Fibroblast of lung (primary cell): ENCODE measurements around the gene GPR156. TPM values are rescaled to one million over a fixed set of nuclear protein-coding genes. Genes with fewer than 3 reads are reported as not detected.
"Not testable (repeated sequence)": the region's sequence is repeated elsewhere in the genome, so short reads cannot be mapped to it uniquely, and the experiment has no call there.

Experiments used
- DNase-seq, 2 donors: peaks; one replicate each; pipeline versions ENCODE4 v3.0.0 to v3.0.0-alpha.2; 2010; ENCODE audit warnings: low read depth in 2 of 2
- H2AFZ ChIP-seq: 2 replicates; pipeline ENCODE4 v1.5.1; 2012; ENCODE audit warnings: low read length, control low read depth, inconsistent platforms
- H3K27ac ChIP-seq: 2 replicates; pipeline ENCODE4 v1.5.1; 2011; ENCODE audit warnings: low read length, control low read depth; ENCODE audit not compliant: insufficient read depth
- H3K27me3 ChIP-seq: 2 replicates; pipeline ENCODE4 v1.5.1; 2011; ENCODE audit warnings: mild to moderate bottlenecking, low read length; ENCODE audit not compliant: control insufficient read depth, insufficient read depth
- H3K36me3 ChIP-seq: 2 replicates; pipeline ENCODE4 v1.5.1; 2011; ENCODE audit warnings: low read length; ENCODE audit not compliant: control insufficient read depth, insufficient read depth
- H3K4me1 ChIP-seq: 2 replicates; pipeline ENCODE4 v1.5.1; 2011; ENCODE audit warnings: low read length; ENCODE audit not compliant: control insufficient read depth, insufficient read depth; ENCODE audit errors: extremely low read depth
- H3K4me2 ChIP-seq: 2 replicates; pipeline ENCODE4 v1.5.1; 2011; ENCODE audit warnings: low read length, control low read depth; ENCODE audit not compliant: insufficient read depth; ENCODE audit errors: extremely low read depth
- H3K4me3 ChIP-seq, 4 experiments: fragments of 200-600 bp in 1 of 4; sonication (generic) in 1 of 4; replicated peaks in 1 of 4; 2 replicates each; pipeline ENCODE4 v1.5.1; 2011 to 2016; ENCODE audit warnings: low read length in 4 of 4, low read depth in 3 of 4, mild to moderate bottlenecking in 3 of 4, control low read depth in 2 of 4, inconsistent platforms in 1 of 4, mixed read lengths in 1 of 4; ENCODE audit not compliant: insufficient read depth in 1 of 4; ENCODE audit errors: control extremely low read depth in 1 of 4
- H3K79me2 ChIP-seq: 2 replicates; pipeline ENCODE4 v1.5.1; 2012; ENCODE audit warnings: mild to moderate bottlenecking, low read length, inconsistent platforms; ENCODE audit not compliant: control insufficient read depth, insufficient read depth
- H3K9ac ChIP-seq: 2 replicates; pipeline ENCODE4 v1.5.1; 2011; ENCODE audit warnings: mild to moderate bottlenecking, low read length, control low read depth; ENCODE audit not compliant: insufficient read depth
- H3K9me3 ChIP-seq: 2 replicates; pipeline ENCODE4 v1.5.1; 2012; ENCODE audit warnings: low read depth, low read length; ENCODE audit not compliant: control insufficient read depth, insufficient read depth
- H4K20me1 ChIP-seq: 2 replicates; pipeline ENCODE4 v1.5.1; 2011; ENCODE audit warnings: low read length; ENCODE audit not compliant: control insufficient read depth, insufficient read depth; ENCODE audit errors: extremely low read depth
- EZH2 ChIP-seq: IDR thresholded peaks from 2 replicates; pipeline ENCODE4 v1.5.1; 2012; ENCODE audit warnings: low read length, control low read depth, mild to moderate bottlenecking; ENCODE audit errors: missing control alignments
- polyA plus RNA-seq, 2 donors: library from polyadenylated mRNA; depleted of rRNA in 1 of 2; stranded (reverse) in 1 of 2; unstranded in 1 of 2; fragments of >200 nt; gene quantifications; 2 replicates each; pipeline ENCODE4 v1.2.1, GENCODE V29; 2011 to 2012; ENCODE audit warnings: missing spikeins in 1 of 2
- total RNA-seq: library from RNA; depleted of rRNA; stranded (reverse); fragments of >200 nt; gene quantifications from 2 replicates; pipeline ENCODE4 v1.2.1, GENCODE V29; 2014
- TF ChIP-seq, protein P1 (sequence below), 2 donors: IDR thresholded peaks in 1 of 2; conservative IDR thresholded peaks in 1 of 2; 1 replicate in 1 of 2; 2 replicates in 1 of 2; pipeline ENCODE4 v1.5.1; 2011 to 2012; ENCODE audit warnings: low read length in 2 of 2, control low read depth in 1 of 2, inconsistent platforms in 1 of 2, low read depth in 1 of 2, mild to moderate bottlenecking in 1 of 2

The GPR156 gene
- total and polyA plus RNA-seq, 2 donors (not counting 1 experiment from before 2014, with no cell fraction given): 0.33 to 0.42 TPM

DNA sequence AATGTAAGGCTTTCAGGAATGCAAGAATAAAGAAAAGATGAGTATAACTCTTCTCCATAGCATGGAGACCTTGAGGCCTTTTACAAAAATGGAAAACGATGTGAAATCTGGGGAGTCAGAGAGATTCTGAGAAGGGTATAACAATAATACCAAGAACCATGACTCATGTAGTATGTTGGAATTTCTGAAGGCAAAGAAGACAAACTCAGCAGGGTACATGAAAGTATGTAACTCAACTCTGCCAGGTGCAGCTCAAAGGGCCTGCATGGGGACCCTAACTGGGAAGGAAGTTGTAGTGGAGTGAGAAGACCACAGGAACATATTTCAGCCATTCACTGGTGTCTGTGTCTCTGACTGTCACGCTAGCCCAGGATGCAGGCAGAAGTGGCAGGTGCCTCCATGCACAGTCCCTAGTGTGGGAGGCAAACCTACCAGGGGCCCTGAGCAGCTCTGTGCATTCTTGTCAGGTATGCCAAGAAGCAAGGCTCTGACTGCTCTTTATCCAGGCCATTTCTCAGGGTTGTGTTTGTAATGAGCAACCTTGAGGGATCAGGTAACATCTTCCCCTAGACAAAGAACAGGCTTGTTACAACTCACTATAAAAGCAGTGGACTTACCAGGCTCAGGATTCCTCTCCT lies 57.2 kb downstream of the GPR156 start:
- Histone ChIP-seq H3K4me2 (no peak overlapping the region), H3K27ac (no peak overlapping the region), H3K9me3 (no peaks in the 10 kb centered on the region), H2AFZ (no peak overlapping the region), H4K20me1 (no peaks in the 10 kb centered on the region), H3K4me3 (no peak overlapping the region), H3K9ac (no peak overlapping the region), H3K27me3 (no peaks in the 10 kb centered on the region), H3K79me2 (no peaks in the 10 kb centered on the region), H3K4me1 (no peaks in the 10 kb centered on the region), H3K36me3 (no peaks in the 10 kb centered on the region)
- TF ChIP-seq EZH2: no peak
- TF ChIP-seq, protein P1, sequence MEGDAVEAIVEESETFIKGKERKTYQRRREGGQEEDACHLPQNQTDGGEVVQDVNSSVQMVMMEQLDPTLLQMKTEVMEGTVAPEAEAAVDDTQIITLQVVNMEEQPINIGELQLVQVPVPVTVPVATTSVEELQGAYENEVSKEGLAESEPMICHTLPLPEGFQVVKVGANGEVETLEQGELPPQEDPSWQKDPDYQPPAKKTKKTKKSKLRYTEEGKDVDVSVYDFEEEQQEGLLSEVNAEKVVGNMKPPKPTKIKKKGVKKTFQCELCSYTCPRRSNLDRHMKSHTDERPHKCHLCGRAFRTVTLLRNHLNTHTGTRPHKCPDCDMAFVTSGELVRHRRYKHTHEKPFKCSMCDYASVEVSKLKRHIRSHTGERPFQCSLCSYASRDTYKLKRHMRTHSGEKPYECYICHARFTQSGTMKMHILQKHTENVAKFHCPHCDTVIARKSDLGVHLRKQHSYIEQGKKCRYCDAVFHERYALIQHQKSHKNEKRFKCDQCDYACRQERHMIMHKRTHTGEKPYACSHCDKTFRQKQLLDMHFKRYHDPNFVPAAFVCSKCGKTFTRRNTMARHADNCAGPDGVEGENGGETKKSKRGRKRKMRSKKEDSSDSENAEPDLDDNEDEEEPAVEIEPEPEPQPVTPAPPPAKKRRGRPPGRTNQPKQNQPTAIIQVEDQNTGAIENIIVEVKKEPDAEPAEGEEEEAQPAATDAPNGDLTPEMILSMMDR (conservative IDR thresholded peaks at IDR 0.05 in 1 of 2, IDR thresholded peaks at IDR 0.05 in 1 of 2; ENCODE audit: low read depth in 1 of 2, low read length in 2 of 2): no peak
- DNase-seq: no peak

DNA sequence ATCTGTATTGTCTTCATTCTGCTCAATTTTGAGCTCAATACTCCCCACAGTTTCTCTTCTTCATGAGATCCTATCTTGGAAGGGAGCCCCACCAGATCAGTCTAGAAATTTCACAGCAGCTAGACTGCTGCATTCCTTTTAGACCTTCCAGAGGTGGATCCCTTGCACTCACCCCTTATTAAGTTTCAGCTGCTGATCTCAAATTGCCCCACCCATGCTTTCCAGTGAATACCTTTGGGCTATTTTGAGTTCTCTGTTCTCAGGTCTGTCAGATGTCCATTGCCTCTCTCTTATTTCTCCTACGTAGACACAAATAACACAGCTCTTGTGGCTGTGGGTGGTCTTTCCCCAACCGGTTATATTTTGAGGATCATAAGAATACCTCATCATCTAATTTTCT lies 60.8 kb downstream of the GPR156 start:
- DNase-seq: no peak

DNA sequence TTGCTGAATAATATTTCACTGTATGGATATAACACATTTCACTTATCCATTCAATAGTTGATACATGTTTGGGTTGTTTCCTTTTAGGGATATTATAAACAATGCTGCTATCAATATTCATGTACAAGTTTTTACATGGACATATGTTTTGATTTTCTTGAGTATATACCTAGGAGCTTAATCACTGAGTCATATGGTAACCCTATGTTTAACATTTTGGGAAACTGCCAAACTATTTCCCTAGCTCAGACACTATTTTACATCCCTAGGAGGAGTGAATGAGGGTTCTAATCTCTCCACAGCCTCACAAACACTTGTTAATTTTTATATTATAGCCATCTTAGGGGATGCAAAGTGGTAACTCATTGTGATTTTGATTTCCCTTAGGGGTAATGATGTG lies 66.0 kb downstream of the GPR156 start:
- no peak for DNase-seq
- H3K36me3 ChIP-seq: no peaks in the 10 kb centered on the region
- no peak overlapping the region for H3K9ac ChIP-seq
- no peak for TF ChIP-seq EZH2
- TF ChIP-seq, protein P1 (conservative IDR thresholded peaks at IDR 0.05 in 1 of 2, IDR thresholded peaks at IDR 0.05 in 1 of 2; ENCODE audit: low read depth in 1 of 2, low read length in 2 of 2): no peak
- H3K27ac ChIP-seq: no peak overlapping the region
- H2AFZ ChIP-seq: no peak overlapping the region
- no peak overlapping the region for H3K4me3 ChIP-seq
- no peaks in the 10 kb centered on the region for H3K9me3 ChIP-seq
- H3K79me2 ChIP-seq: no peaks in the 10 kb centered on the region
- H3K27me3 ChIP-seq: no peaks in the 10 kb centered on the region
- no peak overlapping the region for H3K4me2 ChIP-seq
- H3K4me1 ChIP-seq: no peaks in the 10 kb centered on the region
- no peaks in the 10 kb centered on the region for H4K20me1 ChIP-seq

More for the DNA sequence above, 60.8 kb downstream of the GPR156 start:
- Histone ChIP-seq H3K4me2 (no peak overlapping the region), H3K27ac (no peak overlapping the region), H2AFZ (no peak overlapping the region), H3K9me3 (no peaks in the 10 kb centered on the region), H3K9ac (no peak overlapping the region), H3K79me2 (no peaks in the 10 kb centered on the region), H3K27me3 (no peaks in the 10 kb centered on the region), H3K36me3 (no peaks in the 10 kb centered on the region), H3K4me3 (no peak overlapping the region), H4K20me1 (no peaks in the 10 kb centered on the region), H3K4me1 (no peaks in the 10 kb centered on the region)
- no peak for TF ChIP-seq EZH2
- TF ChIP-seq, protein P1 (conservative IDR thresholded peaks at IDR 0.05 in 1 of 2, IDR thresholded peaks at IDR 0.05 in 1 of 2; ENCODE audit: low read depth in 1 of 2, low read length in 2 of 2): no peak

DNA sequence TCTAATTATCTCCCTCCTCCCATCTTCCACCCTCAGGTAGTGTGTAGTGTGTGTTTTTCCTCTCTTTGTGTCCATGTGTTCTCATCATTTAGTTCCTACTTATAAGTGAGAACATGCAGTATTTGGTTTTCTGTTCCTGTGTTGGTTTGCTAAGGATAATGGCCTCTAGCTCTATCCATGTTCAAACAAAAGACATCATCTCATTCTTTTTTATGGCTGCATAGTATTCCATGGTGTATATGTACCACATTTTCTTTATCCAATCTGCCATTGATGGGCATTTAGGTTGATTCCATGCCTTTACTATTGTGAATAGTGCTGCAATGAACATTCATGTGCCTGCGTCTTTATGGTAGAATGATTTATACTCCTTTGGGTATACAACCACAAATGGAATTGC lies 68.4 kb downstream of the GPR156 start:
- H3K27ac ChIP-seq, H3K4me1 ChIP-seq, H3K27me3 ChIP-seq, DNase-seq, H4K20me1 ChIP-seq, H2AFZ ChIP-seq, H3K4me3 ChIP-seq, H3K9me3 ChIP-seq, H3K4me2 ChIP-seq, H3K79me2 ChIP-seq, H3K9ac ChIP-seq, H3K36me3 ChIP-seq: not testable (repeated sequence)
